ENCODE results near the gene ARHGEF33. TPM values are rescaled to one million over a fixed set of nuclear protein-coding genes. Genes with fewer than 3 reads are reported as not detected.

Gene ARHGEF33
- total and polyA plus RNA-seq, 2 experiments from 2014 or later = 0.54 to 0.75 TPM

- Histone ChIP-seq H3K36me3 (ENCODE audit: low read depth) (peaks cover 43% of the 10 kb centered on the region), H3K4me1 (ENCODE audit: insufficient read depth) (no peaks in the 10 kb centered on the region), H3K4me2 (ENCODE audit: unreplicated experiment) (no peak overlapping the region), H3K27ac (no peak overlapping the region), H3F3A (ENCODE audit: insufficient read depth) (no peaks in the 10 kb centered on the region), H2AFZ (no peak overlapping the region), H3K79me2 (ENCODE audit: insufficient read depth) (no peaks in the 10 kb centered on the region), H3K4me3 (no peak overlapping the region), H3K9me3 (ENCODE audit: low read depth) (no peaks in the 10 kb centered on the region), H4K20me1 (ENCODE audit: insufficient read depth) (no peaks in the 10 kb centered on the region), H3K27me3 (replicated peaks; ENCODE audit: insufficient read depth) (no peaks in the 10 kb centered on the region), H3K9me2 (ENCODE audit: insufficient read depth) (no peaks in the 10 kb centered on the region), H3K9ac (no peak overlapping the region)
- DNase-seq = no peak
- WGBS, 2 experiments (ENCODE audit: low coverage in 1 of 2, low lambda C conversion rate in 2 of 2, missing lambda C conversion rate in 2 of 2) = 93 to 97% methylated on average over 1 of the region's 1 CpG
- no peak for TF ChIP-seq EZH2 (IDR thresholded peaks at IDR 0.05; ENCODE audit: insufficient read depth, poor library complexity, severe bottlenecking)
- TF ChIP-seq EZH2phosphoT487 (IDR thresholded peaks at IDR 0.05; ENCODE audit: insufficient read depth, low read depth) = no peak
- in situ Hi-C loops (cut with MboI) = no loop called here
Observed at GRCh38 chr2:38982498-38982897, 92.8 kb downstream of the ARHGEF33 start.

- WGBS, 2 experiments (ENCODE audit: low coverage in 1 of 2, low lambda C conversion rate in 2 of 2, missing lambda C conversion rate in 2 of 2) = 96 to 98% methylated on average over 1 of the region's 1 CpG
- TF ChIP-seq EZH2phosphoT487 (IDR thresholded peaks at IDR 0.05; ENCODE audit: insufficient read depth, low read depth) = no peak
- TF ChIP-seq EZH2 (IDR thresholded peaks at IDR 0.05; ENCODE audit: insufficient read depth, poor library complexity, severe bottlenecking) = no peak
Observed at GRCh38 chr2:38988716-38989115, 99.0 kb downstream of the ARHGEF33 start.

DNA sequence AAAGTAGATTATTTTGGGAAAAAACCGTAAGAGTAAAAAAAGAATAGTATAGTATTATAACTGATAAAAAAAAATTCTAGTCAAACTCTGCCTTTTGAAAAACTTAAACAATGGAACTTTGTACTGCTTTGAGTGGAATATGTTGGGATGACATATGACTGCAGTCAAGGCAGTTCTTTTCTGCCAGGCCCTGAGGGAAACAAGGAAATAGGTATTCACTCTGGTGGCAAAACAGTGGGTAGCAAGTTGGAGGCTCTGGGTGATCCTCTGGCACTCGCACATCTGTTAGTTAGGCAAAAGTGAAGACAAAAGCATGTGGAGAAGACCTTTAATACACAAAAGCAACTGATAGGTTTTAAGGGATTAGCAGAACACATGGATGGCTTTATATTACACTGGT lies 102.2 kb downstream of the ARHGEF33 start:
- no peak for DNase-seq
- no peak overlapping the region for H3K9ac ChIP-seq
- no peaks in the 10 kb centered on the region for H3K27me3 ChIP-seq (replicated peaks; ENCODE audit: insufficient read depth)
- no peaks in the 10 kb centered on the region for H3K9me2 ChIP-seq (ENCODE audit: insufficient read depth)
- no peaks in the 10 kb centered on the region for H4K20me1 ChIP-seq (ENCODE audit: insufficient read depth)
- TF ChIP-seq EZH2phosphoT487 (IDR thresholded peaks at IDR 0.05; ENCODE audit: insufficient read depth, low read depth) (no peak), EZH2 (IDR thresholded peaks at IDR 0.05; ENCODE audit: insufficient read depth, poor library complexity, severe bottlenecking) (no peak)
- H3K27ac ChIP-seq = no peak overlapping the region
- no peak overlapping the region for H3K4me3 ChIP-seq
- 96 to 98% methylated on average over 2 of the region's 2 CpGs for WGBS, 2 experiments (ENCODE audit: low coverage in 1 of 2, low lambda C conversion rate in 2 of 2, missing lambda C conversion rate in 2 of 2)
- no peaks in the 10 kb centered on the region for H3K9me3 ChIP-seq (ENCODE audit: low read depth)
- no peaks in the 10 kb centered on the region for H3K4me1 ChIP-seq (ENCODE audit: insufficient read depth)
- H3K4me2 ChIP-seq (ENCODE audit: unreplicated experiment) = no peak overlapping the region
- H3K79me2 ChIP-seq (ENCODE audit: insufficient read depth) = no peaks in the 10 kb centered on the region
- in situ Hi-C loops (cut with MboI) = no loop called here
- H3K36me3 ChIP-seq (ENCODE audit: low read depth) = peaks cover 45% of the 10 kb centered on the region
- no peak overlapping the region for H2AFZ ChIP-seq
- H3F3A ChIP-seq (ENCODE audit: insufficient read depth) = no peaks in the 10 kb centered on the region

More at GRCh38 chr2:38988716-38989115, 99.0 kb downstream of the ARHGEF33 start:
- Histone ChIP-seq H3K9me2 (ENCODE audit: insufficient read depth) (no peaks in the 10 kb centered on the region), H3F3A (ENCODE audit: insufficient read depth) (no peaks in the 10 kb centered on the region), H3K4me3 (no peak overlapping the region), H3K79me2 (ENCODE audit: insufficient read depth) (no peaks in the 10 kb centered on the region), H3K36me3 (ENCODE audit: low read depth) (peaks cover 39% of the 10 kb centered on the region), H3K4me2 (ENCODE audit: unreplicated experiment) (no peak overlapping the region), H3K27ac (no peak overlapping the region), H4K20me1 (ENCODE audit: insufficient read depth) (no peaks in the 10 kb centered on the region), H3K9ac (no peak overlapping the region), H3K27me3 (replicated peaks; ENCODE audit: insufficient read depth) (no peaks in the 10 kb centered on the region), H2AFZ (no peak overlapping the region), H3K9me3 (ENCODE audit: low read depth) (no peaks in the 10 kb centered on the region), H3K4me1 (ENCODE audit: insufficient read depth) (no peaks in the 10 kb centered on the region)
- in situ Hi-C loops (cut with MboI) = no loop called here
- no peak for DNase-seq

GRCh38 chr2:38997781-38998180 lies 108.1 kb downstream of the ARHGEF33 start:
- peaks cover 54% of the 10 kb centered on the region for H3K36me3 ChIP-seq (ENCODE audit: low read depth)
- H3F3A ChIP-seq (ENCODE audit: insufficient read depth) = peaks cover 12% of the 10 kb centered on the region; the same call in 1 of the 2 replicates
- peak; percentile 95 for DNase-seq
- no peak overlapping the region for H3K4me3 ChIP-seq
- no peak overlapping the region for H2AFZ ChIP-seq
- no peaks in the 10 kb centered on the region for H3K27me3 ChIP-seq (replicated peaks; ENCODE audit: insufficient read depth)
- H3K4me2 ChIP-seq (ENCODE audit: unreplicated experiment) = peak overlapping the region; percentile 35
- H3K9me3 ChIP-seq (ENCODE audit: low read depth) = no peaks in the 10 kb centered on the region
- no peak for TF ChIP-seq EZH2 (IDR thresholded peaks at IDR 0.05; ENCODE audit: insufficient read depth, poor library complexity, severe bottlenecking)
- no peaks in the 10 kb centered on the region for H4K20me1 ChIP-seq (ENCODE audit: insufficient read depth)
- H3K9me2 ChIP-seq (ENCODE audit: insufficient read depth) = no peaks in the 10 kb centered on the region
- 0 to 2% methylated on average over 4 of the region's 4 CpGs for WGBS, 2 experiments (ENCODE audit: low coverage in 1 of 2, low lambda C conversion rate in 2 of 2, missing lambda C conversion rate in 2 of 2)
- peak overlapping the region; percentile 55 for H3K27ac ChIP-seq
- H3K79me2 ChIP-seq (ENCODE audit: insufficient read depth) = no peaks in the 10 kb centered on the region
- no peak overlapping the region; the same call in 1 of the 2 replicates for H3K9ac ChIP-seq
- in situ Hi-C loops (cut with MboI) = no loop called here
- peaks cover 13% of the 10 kb centered on the region; the same call in 1 of the 2 replicates for H3K4me1 ChIP-seq (ENCODE audit: insufficient read depth)

- peaks cover 13% of the 10 kb centered on the region; the same call in 1 of the 2 replicates for H3K4me1 ChIP-seq (ENCODE audit: insufficient read depth)
- TF ChIP-seq EZH2phosphoT487 (IDR thresholded peaks at IDR 0.05; ENCODE audit: insufficient read depth, low read depth) (no peak), EZH2 (IDR thresholded peaks at IDR 0.05; ENCODE audit: insufficient read depth, poor library complexity, severe bottlenecking) (no peak)
- no peak overlapping the region for H3K27ac ChIP-seq
- H2AFZ ChIP-seq = no peak overlapping the region
- H3K27me3 ChIP-seq (replicated peaks; ENCODE audit: insufficient read depth) = no peaks in the 10 kb centered on the region
- H3K9me3 ChIP-seq (ENCODE audit: low read depth) = no peaks in the 10 kb centered on the region
- H4K20me1 ChIP-seq (ENCODE audit: insufficient read depth) = no peaks in the 10 kb centered on the region
- peaks cover 46% of the 10 kb centered on the region for H3K36me3 ChIP-seq (ENCODE audit: low read depth)
- H3F3A ChIP-seq (ENCODE audit: insufficient read depth) = peaks cover 12% of the 10 kb centered on the region; the same call in 1 of the 2 replicates
- H3K79me2 ChIP-seq (ENCODE audit: insufficient read depth) = no peaks in the 10 kb centered on the region
- DNase-seq = no peak
- no peak overlapping the region for H3K4me2 ChIP-seq (ENCODE audit: unreplicated experiment)
- no peak overlapping the region for H3K4me3 ChIP-seq
- H3K9ac ChIP-seq = no peak overlapping the region
- 100% methylated on average over 2 of the region's 2 CpGs for WGBS, 2 experiments (ENCODE audit: low coverage in 1 of 2, low lambda C conversion rate in 2 of 2, missing lambda C conversion rate in 2 of 2)
- no peaks in the 10 kb centered on the region for H3K9me2 ChIP-seq (ENCODE audit: insufficient read depth)
- in situ Hi-C loops (cut with MboI) = no loop called here
Observed at GRCh38 chr2:39000552-39000951, 110.9 kb downstream of the ARHGEF33 start.

All from GM23248 (cell line).